Gastrocnemius medialis (tissue), 4 donors: Measurements from ENCODE around the gene TANC1.

Source experiments
- CTCF ChIP-seq, 5 experiments: fragments of 450-650 bp in 3 of 5; fragments of 200-600 bp in 2 of 5; sonication (generic) in 2 of 5; IDR thresholded peaks in 4 of 5; conservative IDR thresholded peaks in 1 of 5; 1 replicate in 4 of 5; 2 replicates in 1 of 5; pipeline ENCODE4 v1.5.1; 2016 to 2019; ENCODE audit warnings: antibody characterized with exemption in 5 of 5, mild to moderate bottlenecking in 3 of 5, moderate library complexity in 3 of 5
- POLR2A ChIP-seq, 2 donors: fragments of 450-650 bp; IDR thresholded peaks; one replicate each; pipeline ENCODE4 v1.6.1; 2017; ENCODE audit warnings: antibody characterized with exemption in 2 of 2, mild to moderate bottlenecking in 2 of 2, moderate library complexity in 2 of 2

GRCh38 chr2:159074605-159075004 lies 106.2 kb downstream of the TANC1 start:
- no peak for TF ChIP-seq CTCF (IDR thresholded peaks at IDR 0.05 in 4 of 5, conservative IDR thresholded peaks at IDR 0.05 in 1 of 5)
- no peak for TF ChIP-seq POLR2A (IDR thresholded peaks at IDR 0.05)
